Measurements from ENCODE around the gene C3orf80. TPM values are rescaled to one million over a fixed set of nuclear protein-coding genes. Genes with fewer than 3 reads are reported as not detected.

The C3orf80 gene
- polyA plus RNA-seq, 1 donor from 2014 or later: 0.57 TPM

GRCh38 chr3:160183345-160184076 is 41.7 kb upstream of the C3orf80 start:
- Histone ChIP-seq H3K4me2 (ENCODE audit: low read length) (no peak overlapping the region), H3K4me3 (ENCODE audit: low read length) (no peak overlapping the region), H4K20me1 (ENCODE audit: insufficient read depth) (no peaks in the 10 kb centered on the region), H3K9ac (ENCODE audit: low read length) (no peak overlapping the region), H3K9me2 (ENCODE audit: insufficient read depth, low read length) (no peaks in the 10 kb centered on the region), H2AFZ (ENCODE audit: low read depth, low read length) (no peak overlapping the region), H3K36me3 (ENCODE audit: insufficient read depth, low read length) (no peaks in the 10 kb centered on the region), H3F3A (ENCODE audit: insufficient read depth, low read length, poor library complexity, severe bottlenecking) (no peaks in the 10 kb centered on the region), H3K79me2 (replicated peaks; ENCODE audit: insufficient read depth, low read length) (no peaks in the 10 kb centered on the region), H3K27ac (ENCODE audit: low read length) (no peak overlapping the region), H3K27me3 (ENCODE audit: insufficient read depth, low read depth, low read length) (no peaks in the 10 kb centered on the region), H3K9me3 (ENCODE audit: low read length) (no peaks in the 10 kb centered on the region)
- TF ChIP-seq RAD21 (conservative IDR thresholded peaks at IDR 0.05) (no peak), EZH2 (IDR thresholded peaks at IDR 0.05; ENCODE audit: borderline replicate concordance, insufficient read depth, low read length, poor library complexity, severe bottlenecking) (no peak), CTCF (IDR thresholded peaks at IDR 0.05; ENCODE audit: poor library complexity, severe bottlenecking) (no peak), MXI1 (conservative IDR thresholded peaks at IDR 0.05; ENCODE audit: poor library complexity, severe bottlenecking) (no peak), POLR2AphosphoS5 (IDR thresholded peaks at IDR 0.05) (no peak), TAF1 (IDR thresholded peaks at IDR 0.05; ENCODE audit: low read depth) (no peak), SMC3 (conservative IDR thresholded peaks at IDR 0.05; ENCODE audit: poor library complexity) (no peak), EP300 (conservative IDR thresholded peaks at IDR 0.05; ENCODE audit: poor library complexity, severe bottlenecking) (no peak), REST (IDR thresholded peaks at IDR 0.05; ENCODE audit: borderline replicate concordance) (no peak)

GRCh38 chr3:160184655-160185054 is 40.6 kb upstream of the C3orf80 start:
- TF ChIP-seq REST (IDR thresholded peaks at IDR 0.05; ENCODE audit: borderline replicate concordance): no peak
- Histone ChIP-seq H3K36me3 (ENCODE audit: insufficient read depth, low read length) (no peaks in the 10 kb centered on the region), H3K9me3 (ENCODE audit: low read length) (no peaks in the 10 kb centered on the region), H3K4me2 (ENCODE audit: low read length) (no peak overlapping the region), H3K27me3 (ENCODE audit: insufficient read depth, low read depth, low read length) (no peaks in the 10 kb centered on the region), H3K79me2 (replicated peaks; ENCODE audit: insufficient read depth, low read length) (no peaks in the 10 kb centered on the region), H3K27ac (ENCODE audit: low read length) (no peak overlapping the region), H3K9ac (ENCODE audit: low read length) (no peak overlapping the region), H3K4me3 (ENCODE audit: low read length) (no peak overlapping the region), H3F3A (ENCODE audit: insufficient read depth, low read length, poor library complexity, severe bottlenecking) (no peaks in the 10 kb centered on the region), H3K9me2 (ENCODE audit: insufficient read depth, low read length) (no peaks in the 10 kb centered on the region), H4K20me1 (ENCODE audit: insufficient read depth) (no peaks in the 10 kb centered on the region), H2AFZ (ENCODE audit: low read depth, low read length) (no peak overlapping the region)

All from neural cell (in vitro differentiated cells).